Activated T-cell treated with anti-CD3 and anti-CD28 coated beads, Interleukin-2, amount 50 U/mL, for 1 hour (primary cell): Measurements from ENCODE around the gene GINS3.
"Not testable (repeated sequence)": the region's sequence is repeated elsewhere in the genome, so short reads cannot be mapped to it uniquely, and the experiment has no call there.

Experiments
- DNase-seq: peaks from one replicate; pipeline ENCODE4 v3.0.0-alpha.2; 2020

Gene GINS3

DNA sequence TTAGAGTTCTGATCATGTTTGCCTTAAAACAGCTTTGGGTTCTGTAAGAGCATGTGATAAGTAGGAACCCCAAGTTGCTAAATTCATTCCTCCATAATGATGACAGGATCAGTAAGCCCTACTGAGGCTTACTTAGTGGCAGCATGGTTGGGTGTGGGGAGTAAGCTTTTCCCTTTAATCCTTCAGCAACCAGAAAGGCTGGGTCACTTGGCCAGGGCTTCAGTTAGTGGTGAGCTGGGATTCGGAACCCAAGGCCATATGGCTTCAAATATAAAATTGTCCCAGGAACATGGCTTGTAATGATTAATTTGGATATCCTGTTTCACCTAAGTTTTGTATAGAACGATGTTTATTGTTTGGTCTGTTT, 850 bp downstream of the GINS3 start:
- no peak for DNase-seq

DNA sequence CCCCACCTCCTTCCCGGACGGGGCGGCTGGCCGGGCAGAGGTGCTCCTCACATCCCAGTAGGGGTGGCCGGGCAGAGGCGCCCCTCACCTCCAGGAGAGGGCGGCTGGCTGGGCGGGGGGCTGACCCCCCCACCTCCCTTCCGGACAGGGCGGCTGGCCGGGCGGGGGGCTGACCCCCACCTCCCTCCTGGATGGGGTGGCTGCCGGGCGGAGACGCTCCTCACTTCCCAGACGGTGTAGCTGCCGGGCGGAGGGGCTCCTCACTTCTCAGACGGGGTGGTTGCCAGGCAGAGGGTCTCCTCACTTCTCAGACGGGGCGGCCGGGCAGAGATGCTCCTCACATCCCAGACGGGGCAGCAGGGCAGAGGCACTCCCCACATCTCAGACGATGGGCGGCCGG, 4.6 kb downstream of the GINS3 start:
- DNase-seq: not testable (repeated sequence)

DNA sequence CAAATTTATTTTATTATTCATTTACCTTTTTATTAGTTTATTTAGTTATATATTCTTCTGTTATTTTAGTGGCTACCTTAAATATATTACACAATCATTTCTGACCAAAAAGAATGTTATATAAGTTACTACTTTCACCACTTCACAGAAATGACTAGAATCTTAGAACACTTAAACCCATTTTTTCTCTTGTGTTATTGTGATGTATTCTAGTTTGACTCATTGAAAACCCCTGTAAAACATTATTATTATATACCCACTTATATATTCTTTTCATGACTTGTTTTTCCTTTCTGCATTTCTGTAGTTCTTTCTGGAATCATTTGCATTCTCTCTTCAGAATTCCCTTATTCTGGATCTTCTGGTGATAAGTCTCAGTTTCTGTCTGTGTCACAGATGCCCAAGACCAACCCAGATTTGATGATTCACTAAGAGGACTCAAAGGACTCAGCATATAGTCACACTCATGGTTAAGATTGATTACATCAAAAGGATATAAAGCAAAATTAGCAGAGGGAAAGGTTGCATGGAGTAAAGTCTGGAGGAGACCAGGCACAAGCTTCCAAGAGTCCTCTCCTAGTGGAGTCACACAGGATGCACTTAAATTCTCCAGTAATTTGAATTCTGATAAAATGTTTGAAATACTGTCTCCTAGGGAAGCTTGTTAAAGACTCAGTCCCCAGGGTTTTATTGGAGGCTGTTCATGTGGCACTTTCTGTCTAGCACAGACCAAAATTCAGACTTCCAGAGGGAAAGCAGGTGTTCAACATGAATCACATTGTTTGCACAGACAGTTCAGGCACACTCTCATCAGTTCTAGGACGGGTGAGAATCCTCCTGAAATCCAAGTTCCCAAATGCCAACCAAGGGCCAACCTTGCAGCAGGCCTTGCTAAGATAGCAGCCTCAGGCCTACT, 7.7 kb downstream of the GINS3 start:
- no peak for DNase-seq

DNA sequence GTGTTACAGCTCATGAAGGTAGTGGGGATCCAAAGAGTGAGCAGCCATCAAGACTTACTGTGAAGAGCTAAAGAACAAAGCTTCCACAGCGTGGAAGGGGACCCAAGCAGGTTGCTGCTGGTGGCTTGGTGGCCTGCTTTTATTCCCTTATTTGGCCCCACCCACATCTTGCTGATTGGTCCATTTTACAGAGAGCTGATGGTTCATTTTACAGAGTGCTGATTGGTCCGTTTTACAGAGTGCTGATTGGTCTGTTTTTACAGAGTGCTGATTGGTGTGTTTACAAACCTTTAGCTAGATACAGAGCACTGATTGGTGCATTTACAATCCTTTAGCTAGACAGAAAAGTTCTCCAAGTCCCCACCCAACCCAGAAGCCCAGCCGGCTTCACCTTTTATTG, 9.0 kb downstream of the GINS3 start:
- DNase-seq: not testable (repeated sequence)

DNA sequence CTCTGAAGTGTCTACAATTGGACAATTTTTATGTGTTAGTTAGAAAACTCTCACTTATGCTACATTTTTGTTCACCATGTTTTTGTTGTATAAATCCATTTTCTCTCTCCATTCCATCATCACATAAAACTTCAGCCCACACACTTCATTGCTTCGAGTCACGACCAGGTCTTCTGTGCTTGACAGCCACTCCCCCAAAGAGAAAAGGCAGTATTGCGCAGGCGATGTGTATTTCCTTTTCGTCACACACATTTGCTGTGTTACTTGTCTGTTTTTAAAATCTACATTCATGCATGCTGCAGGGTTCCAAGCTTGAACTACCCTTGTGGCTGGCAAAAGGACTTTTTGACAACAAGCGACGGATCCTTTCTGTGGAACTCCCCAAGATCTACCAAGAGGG, 10.5 kb downstream of the GINS3 start:
- DNase-seq: no peak

DNA sequence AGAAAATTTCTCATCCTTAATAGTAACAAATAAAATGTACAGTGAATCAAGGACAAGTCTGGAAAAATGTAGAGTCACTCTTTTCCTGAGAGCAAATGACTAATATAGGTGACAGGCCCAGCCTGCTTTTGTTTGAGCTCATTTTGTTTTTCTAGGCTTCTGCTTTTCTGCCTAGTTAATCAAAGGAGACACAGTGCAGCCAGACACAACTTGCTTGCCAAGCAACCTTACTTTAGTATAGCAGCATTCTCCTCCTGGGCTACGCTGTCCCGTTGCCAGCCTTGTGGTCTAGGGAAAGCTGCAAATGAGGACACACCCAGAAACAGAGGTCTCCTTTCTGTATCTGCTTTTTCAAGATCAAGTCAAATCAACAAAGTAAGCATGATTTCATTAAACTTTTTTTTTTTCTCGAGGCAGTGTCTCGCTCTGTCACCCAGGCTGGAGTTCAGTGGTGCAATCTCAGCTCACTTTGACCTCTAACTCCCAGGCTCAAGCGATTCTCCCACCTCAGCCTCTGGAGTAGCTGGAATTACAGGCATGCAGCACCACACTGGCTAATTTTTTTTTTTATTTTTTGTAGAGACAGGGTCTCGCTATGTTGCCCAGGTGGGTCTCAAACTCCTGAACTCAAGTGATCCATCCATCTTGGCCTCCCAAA, 17.2 kb downstream of the GINS3 start:
- DNase-seq: no peak

DNA sequence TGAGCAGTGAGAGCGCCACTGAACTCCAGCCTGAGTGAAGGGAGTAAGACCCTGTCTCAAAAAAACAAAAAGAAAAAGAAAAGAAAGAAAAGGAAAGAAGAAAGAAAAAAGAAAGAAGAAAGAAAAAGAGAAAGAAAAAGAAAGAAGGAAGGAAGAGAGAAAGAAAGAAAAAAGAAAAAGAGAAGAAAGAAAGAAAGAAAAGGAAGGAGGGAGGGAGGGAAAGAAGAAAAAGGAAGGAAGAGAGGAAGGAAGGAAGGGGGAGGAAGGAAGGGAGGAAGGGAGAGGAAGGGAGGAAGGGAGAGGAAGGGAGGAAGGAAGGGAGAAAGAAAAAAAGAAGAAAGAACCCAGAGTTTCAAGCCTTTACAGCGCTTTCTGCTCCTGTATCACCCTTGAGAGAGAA, 19.1 kb downstream of the GINS3 start:
- DNase-seq: no peak

DNA sequence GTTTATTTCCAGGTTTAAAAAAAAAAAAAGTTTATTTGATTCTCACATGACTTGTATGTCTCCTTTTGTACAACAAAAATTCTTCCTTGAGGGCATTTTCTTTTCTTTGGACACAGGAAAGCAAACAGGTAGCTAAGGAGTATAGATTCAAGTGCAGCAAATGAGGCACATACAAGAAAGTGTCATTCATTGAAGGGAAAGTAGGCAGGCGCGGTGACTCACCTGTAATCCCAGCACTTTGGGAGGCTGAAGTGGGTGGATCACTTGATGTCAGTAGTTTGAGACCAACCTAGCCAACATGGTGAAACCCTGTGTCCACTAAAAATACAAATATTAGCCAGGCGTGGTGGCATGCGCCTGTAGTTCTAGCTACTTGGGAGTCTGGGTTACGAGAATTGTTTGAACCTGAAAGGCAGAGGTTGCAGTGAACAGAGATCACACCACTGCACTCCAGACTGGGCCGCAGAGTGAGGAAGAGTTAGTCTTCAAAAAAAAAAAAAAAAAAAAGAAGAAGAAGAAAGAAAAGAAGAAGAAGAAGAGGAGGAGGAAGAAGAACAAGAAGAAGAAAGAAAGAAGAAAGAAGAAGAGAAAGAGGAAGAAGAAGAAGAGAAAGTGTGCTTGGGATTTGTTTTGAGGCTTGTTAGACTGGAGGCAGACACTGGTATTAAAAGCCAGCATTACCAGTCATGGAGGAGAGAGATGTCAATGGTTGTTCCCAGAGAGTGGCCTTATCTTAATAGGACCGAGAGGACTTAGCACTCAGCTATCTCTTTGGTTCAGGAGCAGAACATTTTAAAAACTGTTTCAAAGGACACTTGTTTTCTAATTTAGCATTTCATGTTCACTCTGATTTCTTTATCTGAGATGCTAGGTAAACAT, 19.7 kb downstream of the GINS3 start:
- no peak for DNase-seq

DNA sequence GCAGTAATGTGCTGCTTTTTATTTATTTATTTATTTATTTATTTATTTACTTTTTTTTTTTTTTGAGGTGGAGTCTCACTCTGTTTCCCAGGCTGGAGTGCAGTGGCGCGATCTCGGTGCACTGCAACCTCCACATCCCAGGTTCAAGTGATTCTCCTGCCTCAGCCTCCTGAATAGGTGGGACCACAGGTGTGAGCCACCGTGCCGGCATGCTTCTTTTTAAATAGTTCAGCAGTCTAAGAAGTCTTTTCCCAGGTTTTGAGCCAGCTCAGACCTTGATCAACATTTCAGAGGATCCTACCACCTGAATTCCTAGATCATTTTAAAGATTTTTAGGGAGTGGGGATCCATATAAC, 20.3 kb downstream of the GINS3 start:
- not testable (repeated sequence) for DNase-seq

DNA sequence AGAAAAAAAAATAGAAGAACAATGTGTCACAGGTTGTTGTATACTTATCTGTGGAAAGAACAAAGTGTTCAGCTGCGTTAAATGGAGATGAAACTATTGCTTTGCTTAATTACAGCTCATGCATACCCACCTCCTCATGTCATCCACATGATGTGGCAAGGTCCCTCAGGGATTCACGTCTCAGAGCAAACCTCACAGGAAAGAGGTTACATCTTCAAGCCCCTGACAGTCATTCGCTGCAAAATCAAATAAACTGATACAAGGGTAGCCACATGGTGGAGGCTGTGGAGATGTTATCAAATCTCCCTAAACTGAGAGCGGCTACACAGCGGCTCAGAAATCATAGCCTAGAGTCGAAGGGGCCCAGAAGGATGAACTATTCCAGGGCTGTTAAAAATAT, 21.1 kb downstream of the GINS3 start:
- no peak for DNase-seq

DNA sequence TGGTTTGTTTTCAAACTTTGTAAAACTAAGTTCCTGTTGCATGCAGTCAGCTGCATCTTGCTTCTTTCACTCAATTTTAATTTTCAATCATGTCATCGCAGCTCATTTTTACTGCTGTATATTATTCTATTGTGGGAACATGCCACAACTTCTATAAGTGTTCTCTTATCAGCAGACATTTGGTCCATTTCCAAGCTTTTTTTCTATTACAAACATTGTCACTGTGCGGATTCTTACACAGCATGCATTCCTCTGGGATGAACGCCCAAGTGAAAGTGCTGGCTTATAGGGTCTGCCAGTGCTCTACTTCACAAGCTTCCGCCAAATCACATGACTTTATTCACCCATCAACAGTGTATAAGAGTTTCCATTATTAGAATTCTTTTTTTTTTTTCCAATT, 22.7 kb downstream of the GINS3 start:
- no peak for DNase-seq

DNA sequence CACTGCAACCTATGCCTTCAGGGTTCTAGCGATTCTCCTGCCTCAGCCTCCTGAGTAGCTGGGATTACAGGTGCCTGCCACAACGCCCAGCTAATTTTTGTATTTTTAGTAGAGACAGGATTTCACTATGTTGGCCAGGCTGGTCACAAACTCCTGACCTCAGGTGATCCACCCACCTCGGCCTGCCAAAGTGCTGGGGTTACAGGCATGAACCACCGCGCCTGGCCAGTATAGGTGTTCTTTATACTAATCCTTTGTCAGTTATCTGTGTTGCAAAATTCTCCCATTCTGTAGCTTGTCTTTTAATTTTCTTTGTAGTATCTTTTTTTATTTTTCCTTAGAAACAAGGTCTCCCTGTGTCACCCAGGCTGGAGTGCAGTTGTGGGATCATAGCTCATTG, 23.7 kb downstream of the GINS3 start:
- not testable (repeated sequence) for DNase-seq

DNA sequence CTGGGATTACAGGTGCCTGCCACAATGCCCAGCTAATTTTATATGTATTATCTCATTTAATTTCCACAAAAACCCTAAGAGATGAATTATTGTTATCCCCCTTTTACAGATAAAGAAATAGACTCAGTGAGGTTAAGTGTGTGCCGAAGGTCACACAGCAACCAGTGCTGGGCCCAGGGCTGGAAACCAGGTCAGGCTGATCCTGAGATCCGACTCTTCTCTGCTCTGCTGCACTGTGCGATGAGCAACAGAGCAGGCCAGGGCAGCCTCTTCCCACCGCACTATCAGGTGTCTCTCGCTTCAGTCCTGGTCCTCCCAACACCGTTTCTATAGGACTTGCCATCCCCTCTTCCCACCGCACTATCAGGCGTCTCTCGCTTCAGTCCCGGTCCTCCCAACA, 24.8 kb downstream of the GINS3 start:
- DNase-seq: no peak

DNA sequence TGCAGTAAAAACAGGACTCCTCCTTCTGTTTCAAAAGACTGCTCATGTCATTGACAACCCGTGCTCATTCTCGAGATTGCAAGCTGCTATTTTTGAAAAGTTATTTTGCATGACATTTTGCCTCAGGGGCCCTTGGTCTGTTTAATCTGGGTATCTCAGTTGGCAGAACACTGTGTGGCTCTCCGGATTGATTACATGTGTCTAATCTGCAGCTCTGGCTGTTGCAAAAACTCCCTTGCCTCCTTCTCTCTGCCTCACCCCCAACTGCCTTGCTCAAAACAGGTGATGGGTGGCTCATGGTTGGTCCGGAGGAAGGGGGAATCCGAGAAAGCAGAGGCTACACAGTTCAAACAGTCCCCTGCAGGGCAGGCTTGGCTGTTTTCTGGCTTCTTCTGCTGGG, 25.3 kb downstream of the GINS3 start:
- no peak for DNase-seq

DNA sequence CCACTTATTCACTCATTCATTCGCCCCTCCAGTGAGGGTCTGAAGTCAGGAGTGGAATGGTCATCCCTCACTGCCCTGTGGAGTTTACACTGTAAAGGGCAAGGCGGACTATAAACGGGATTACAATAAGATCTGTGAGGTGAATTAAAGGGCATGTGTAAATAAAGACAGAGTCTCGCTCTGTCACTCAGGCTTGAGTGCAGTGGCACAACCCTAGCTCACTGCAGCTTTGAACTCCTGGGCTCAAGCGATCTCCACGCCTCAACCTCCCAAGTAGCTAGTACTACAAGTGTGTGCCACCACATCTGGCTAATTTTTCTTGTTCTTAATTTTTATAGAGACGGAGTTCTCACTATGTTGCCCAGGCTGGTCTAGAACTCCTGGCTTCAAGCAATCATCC, 25.8 kb downstream of the GINS3 start:
- DNase-seq: no peak

DNA sequence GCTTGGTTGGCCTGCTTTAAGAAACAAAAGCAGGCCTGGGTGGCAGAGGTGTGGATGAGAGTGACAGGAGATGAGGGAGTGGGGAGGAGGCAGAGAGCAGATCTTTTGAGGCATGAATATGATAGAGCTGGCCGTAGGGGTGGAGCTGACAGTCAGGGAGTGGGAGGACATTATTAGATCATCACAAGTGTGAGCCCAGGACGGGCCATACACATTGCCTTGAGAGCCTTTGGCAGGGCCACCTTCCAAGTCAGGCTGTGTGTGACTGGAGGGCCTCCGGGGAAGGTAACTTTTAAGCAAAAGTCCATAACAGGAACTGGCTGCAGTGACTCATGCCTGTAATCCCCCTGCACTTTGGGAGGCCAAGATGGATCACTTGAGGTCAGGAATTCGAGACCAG, 26.3 kb downstream of the GINS3 start:
- DNase-seq: no peak

DNA sequence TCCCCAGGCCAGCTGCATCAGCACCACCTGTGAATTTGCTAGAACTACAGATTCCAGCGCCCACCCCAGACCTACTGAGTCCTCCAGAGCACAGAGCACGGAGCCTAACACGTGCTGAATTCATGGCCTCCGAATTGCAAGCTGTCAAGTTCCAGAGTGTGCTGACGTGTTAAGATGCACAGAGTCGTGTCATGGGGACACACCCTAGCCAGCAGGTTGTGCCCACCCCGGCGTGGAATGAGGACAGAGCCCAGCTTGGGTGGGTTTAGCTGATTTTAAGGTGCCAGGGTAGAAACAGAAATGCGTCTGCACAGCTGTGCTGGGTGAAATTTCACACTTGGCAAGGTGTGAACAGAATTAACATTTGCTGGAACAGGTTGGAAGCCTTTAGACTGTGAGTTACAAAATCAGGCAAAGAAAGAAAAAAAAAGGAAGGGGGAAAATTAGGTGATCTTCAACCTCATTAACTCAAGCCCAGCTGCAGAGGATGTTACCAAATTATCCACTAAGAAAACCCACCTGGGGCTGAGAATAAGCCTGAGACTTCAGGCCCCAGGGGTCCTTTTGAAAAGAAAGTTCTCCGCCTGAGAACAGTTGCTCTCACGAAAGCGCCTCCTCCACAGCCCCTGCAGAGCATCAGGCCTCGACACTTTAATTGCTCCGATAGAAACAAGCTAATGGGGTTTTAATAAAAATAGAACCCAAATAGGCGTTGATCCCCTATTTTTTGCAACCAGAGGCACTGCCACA, 27.1 kb downstream of the GINS3 start:
- no peak for DNase-seq

DNA sequence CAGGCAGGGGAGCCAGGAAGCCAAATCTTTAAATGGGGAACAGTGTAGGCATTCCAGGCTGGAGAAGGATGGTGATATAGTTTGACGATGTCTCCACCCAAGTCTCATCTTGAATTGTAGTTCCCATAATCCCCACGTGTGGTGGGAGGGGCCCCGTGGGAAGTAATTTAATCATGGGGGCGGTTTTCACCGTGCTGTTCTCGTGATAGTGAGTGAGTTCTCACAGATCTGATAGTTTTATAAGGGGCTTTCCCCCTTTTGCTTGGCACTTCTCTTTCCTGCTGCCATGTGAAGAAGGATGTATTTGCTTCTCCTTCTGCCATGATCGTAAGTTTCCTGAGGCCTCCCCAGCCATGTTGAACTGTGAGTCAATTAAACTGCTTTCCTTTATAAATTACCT, 28.8 kb downstream of the GINS3 start:
- DNase-seq: no peak

DNA sequence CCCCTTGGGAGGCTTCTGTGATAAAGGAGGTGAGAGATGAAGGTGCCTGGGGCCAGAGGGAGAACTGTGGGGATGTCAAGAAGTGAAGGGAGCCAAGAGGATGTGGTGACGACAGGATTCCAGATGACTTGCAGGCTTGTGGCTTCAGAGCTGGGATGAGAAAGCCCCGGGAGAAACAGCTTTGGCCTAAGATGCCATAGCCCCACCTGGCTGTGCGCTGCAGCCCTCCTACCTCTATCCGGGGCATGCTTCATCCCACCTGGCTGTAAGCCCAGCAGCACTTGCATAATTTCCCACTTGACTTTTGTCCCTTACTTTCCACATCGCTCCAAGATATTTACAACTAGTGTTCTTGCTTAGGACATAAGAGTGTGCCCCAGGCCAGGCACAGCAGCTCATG, 29.3 kb downstream of the GINS3 start:
- DNase-seq: no peak

DNA sequence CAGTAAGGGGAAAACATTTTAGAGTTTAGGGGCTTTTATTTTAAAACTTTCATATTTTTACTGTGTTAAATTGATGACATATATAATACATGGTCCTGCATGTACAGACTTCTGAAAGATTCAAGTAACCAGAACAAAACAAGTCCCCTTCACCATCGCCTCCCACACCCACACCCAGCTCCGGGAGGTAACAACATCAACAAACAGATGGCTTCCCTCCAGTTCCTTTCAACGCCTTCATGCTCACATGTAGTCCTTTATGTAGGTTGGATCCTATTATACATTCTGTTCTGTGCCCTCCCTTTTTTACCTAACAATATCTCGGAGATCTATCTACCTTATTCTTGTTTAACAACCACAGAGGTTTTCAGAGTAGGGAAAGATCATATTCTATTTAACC, 30.5 kb downstream of the GINS3 start:
- no peak for DNase-seq

DNA sequence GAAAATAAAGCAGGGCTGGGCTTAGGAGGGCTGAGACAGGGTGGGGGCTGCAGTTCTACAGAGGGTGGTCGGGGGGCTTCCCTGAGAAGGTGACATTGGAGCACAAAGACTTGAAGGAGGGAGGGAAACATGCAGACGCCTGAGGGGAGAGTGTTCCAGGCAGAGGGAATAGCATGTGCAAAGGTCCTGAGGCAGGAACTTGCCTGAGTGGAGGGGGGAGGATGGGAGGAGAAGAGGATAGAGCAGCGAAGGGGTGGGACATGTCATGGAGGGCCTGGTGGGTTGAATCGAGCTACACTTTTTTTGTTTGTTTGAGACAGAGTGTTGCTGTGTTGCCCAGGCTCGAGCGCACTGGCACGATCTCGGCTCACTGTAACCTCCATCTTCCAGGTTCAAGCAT, 33.0 kb downstream of the GINS3 start:
- no peak for DNase-seq

DNA sequence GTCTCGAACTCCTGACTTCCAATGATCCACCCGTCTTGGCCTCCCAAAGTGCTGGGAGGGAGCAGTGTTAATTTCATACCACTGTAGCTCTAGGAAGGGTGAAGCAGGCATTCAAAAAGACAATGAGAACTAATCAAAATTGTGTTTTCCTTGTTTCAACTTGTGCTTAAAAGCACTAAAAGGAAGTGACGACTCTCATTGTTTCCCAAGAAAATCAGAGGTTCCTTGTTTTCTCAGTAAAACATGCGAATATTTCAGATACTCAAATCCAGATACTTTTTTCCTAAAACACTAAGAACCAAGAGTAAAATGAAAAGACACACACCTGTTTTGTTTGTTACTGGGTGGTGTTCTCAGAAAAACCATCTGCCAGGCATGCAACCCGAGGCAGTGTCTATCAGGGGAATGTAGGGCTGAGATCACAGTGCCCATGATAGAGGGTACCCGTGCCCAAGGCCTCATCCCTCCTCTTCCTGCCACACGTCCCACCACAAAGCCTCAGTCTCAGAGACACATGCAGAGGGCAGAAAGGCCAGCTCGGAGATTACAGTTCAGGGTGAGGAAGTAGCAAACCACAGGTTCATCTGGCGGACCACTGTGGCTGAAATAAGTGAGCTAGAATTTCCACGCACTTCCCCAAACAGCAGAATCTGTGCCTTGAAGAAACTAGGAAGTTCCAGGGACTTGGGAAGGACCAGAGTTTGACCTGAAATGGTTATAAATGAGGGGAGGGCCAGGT, 33.7 kb downstream of the GINS3 start:
- DNase-seq: no peak
